Cardiac muscle cell (in vitro differentiated cells and primary cell): Measurements from ENCODE around the gene HOXC5. TPM values are rescaled to one million over a fixed set of nuclear protein-coding genes. Genes with fewer than 3 reads are reported as not detected.

Experiments
- DNase-seq, 2 donors: peaks; one replicate each; pipeline versions ENCODE4 v3.0.0 to v3.0.0-alpha.2; 2010 to 2017; ENCODE audit warnings: low read depth in 1 of 2, low spot score in 1 of 2
- H3K27ac ChIP-seq: fragments of 200-600 bp; sonication (generic); 2 replicates; pipeline ENCODE4 v1.5.1; 2016
- H3K27me3 ChIP-seq: fragments of 200-600 bp; sonication (generic); 2 replicates; pipeline ENCODE4 v1.6.0; 2016; ENCODE audit warnings: control low read depth
- H3K36me3 ChIP-seq: fragments of 200-600 bp; sonication (generic); 2 replicates; pipeline ENCODE4 v1.5.1; 2016; ENCODE audit warnings: control low read depth
- H3K4me1 ChIP-seq: fragments of 200-600 bp; sonication (generic); 2 replicates; pipeline ENCODE4 v1.8.1; 2017; ENCODE audit warnings: low read depth, mild to moderate bottlenecking, mixed run types
- H3K4me3 ChIP-seq: fragments of 200-600 bp; sonication (generic); 2 replicates; pipeline ENCODE4 v1.5.1; 2016; ENCODE audit warnings: mild to moderate bottlenecking
- H3K9me3 ChIP-seq: fragments of 200-600 bp; sonication (generic); 2 replicates; pipeline ENCODE4 v1.5.1; 2017; ENCODE audit warnings: low read depth, mild to moderate bottlenecking, control low read depth
- polyA plus RNA-seq: library from polyadenylated mRNA; unstranded; fragments of >200 nt; fragmentation: Nextera tagmentation; extraction: Ambion mirVana; gene quantifications from 2 replicates; pipeline ENCODE4 v1.2.1, GENCODE V29; 2016
- total RNA-seq: library from RNA; depleted of rRNA; stranded (reverse); fragments of >200 nt; gene quantifications from 2 replicates; pipeline ENCODE4 v1.2.3, GENCODE V29; 2016
- TF ChIP-seq, protein P1 (sequence below): IDR thresholded peaks from 2 replicates; pipeline ENCODE4 v1.5.1; 2012; ENCODE audit warnings: low read depth, mild to moderate bottlenecking, low read length

Gene HOXC5
- total and polyA plus RNA-seq, 2 experiments from 2014 or later = not detected

DNA sequence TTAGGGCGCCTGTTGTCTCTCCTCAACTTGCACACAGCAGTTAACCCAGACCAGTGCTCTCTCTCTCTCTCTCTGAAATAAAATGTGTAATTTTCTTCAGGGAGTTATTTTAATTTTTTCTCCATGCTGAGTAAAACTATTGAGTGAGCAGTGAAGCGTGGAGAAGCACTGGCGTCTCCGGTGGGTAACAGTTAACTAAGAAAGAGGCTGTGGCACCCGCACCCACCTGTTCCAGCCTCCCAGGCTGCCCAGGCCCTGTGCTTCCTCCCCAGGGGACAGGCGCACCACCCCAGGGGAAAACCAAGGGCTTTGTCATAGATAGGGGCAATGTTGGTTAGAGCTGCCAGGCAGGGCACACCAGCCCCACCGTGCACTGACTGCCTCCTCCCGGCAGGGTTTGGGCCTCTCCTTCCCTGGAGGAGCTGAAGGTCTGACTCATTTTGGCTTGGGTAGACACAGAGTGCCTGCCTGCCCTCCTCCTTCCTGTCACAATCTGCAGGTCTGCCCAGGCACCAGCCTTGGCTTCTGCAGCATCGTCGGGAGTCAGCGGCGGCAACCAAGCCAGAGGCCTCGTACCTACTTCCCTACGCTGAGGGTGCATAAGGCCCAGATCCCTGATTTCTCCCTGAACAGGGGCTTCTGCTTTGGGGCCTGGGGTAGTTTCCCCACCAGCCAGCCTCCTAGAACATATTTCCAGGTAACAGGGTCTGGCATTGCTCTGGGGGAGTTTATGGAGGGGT, 3.9 kb downstream of the HOXC5 start:
- peaks cover 4% of the 10 kb centered on the region for H3K4me1 ChIP-seq
- TF ChIP-seq, protein P1, sequence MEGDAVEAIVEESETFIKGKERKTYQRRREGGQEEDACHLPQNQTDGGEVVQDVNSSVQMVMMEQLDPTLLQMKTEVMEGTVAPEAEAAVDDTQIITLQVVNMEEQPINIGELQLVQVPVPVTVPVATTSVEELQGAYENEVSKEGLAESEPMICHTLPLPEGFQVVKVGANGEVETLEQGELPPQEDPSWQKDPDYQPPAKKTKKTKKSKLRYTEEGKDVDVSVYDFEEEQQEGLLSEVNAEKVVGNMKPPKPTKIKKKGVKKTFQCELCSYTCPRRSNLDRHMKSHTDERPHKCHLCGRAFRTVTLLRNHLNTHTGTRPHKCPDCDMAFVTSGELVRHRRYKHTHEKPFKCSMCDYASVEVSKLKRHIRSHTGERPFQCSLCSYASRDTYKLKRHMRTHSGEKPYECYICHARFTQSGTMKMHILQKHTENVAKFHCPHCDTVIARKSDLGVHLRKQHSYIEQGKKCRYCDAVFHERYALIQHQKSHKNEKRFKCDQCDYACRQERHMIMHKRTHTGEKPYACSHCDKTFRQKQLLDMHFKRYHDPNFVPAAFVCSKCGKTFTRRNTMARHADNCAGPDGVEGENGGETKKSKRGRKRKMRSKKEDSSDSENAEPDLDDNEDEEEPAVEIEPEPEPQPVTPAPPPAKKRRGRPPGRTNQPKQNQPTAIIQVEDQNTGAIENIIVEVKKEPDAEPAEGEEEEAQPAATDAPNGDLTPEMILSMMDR = no peak
- no peak overlapping the region for H3K27ac ChIP-seq
- H3K9me3 ChIP-seq = no peaks in the 10 kb centered on the region
- no peak overlapping the region for H3K4me3 ChIP-seq
- no peaks in the 10 kb centered on the region for H3K36me3 ChIP-seq
- no peak for DNase-seq
- peaks cover 100% of the 10 kb centered on the region for H3K27me3 ChIP-seq

DNA sequence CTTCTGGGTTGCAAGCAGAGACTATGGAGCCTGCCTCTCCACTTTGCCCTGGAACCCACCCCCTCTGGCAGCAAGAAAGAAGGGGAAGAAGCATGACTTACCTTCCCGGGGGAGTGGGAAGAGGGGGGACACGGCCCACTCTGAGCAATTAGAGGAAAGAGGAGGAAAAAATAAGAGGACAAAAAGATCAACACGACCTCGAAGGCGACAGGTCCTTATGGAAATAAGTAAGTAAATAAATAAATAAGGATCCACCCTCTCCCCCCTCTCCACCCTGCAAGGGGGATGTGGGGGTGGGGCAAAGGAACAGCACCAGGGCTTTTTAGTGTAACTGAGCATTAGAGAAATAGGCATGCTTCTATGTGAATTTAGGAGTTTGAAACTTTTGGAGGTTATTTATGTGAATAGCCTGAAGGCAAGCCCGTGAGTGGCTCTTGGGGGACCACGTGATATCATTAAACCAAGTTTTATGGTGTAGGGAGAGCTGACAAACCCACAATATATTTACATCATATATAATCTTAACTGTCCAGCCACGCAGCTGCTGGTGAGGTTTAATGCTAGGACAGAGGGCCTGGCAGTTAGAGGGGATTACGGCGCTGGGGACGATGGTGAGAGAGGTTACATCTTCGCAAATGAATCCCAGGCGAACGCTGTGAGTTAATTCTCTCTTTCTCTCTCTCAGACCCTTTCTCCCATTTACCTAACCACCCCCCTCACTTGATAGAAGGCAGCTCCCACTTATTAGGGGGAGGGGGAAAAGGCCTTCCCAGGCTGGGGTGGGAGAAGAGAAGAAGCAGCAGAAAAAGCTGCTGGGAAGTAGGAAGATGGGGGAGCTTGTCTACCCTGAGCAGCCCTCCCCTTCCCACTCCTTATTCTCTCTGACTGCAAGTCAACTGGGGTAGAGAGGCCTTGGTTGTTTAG, 4.8 kb downstream of the HOXC5 start:
- no peak for DNase-seq
- TF ChIP-seq, protein P1 = no peak
- no peak overlapping the region for H3K27ac ChIP-seq
- H3K27me3 ChIP-seq = peaks cover 100% of the 10 kb centered on the region
- H3K4me3 ChIP-seq = no peak overlapping the region
- H3K4me1 ChIP-seq = peaks cover 4% of the 10 kb centered on the region
- H3K36me3 ChIP-seq = no peaks in the 10 kb centered on the region
- H3K9me3 ChIP-seq = no peaks in the 10 kb centered on the region

DNA sequence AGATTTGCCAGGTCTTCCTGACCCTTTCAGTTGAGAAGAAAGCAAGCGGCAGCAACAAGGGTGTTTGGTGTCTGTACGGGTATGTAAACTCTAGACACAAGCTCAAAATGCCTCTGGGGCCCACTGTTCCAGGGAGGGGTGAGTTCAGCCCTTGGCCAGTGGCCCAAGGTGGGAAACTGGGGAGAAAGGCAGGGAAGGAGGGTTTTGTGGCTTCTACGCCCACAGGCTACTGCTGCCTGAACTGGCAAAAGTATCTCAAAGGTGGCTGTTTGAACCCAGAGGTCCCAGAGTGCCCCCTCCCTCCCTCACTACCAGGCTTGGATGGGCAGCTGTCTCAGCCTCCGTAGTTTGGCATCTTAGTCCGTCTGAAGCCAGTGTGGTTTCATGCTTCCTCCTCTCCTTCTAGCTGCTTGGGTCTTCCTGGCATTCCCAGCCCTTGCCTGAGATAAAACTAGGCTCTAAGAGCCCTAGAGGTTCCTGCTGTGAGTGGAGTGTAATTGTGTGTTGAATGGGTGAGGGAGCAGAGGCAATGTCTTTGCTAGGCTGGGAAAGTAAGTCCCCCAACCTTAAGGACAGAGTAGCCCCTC, 5.5 kb downstream of the HOXC5 start:
- no peak overlapping the region for H3K4me3 ChIP-seq
- no peak for DNase-seq
- H3K27ac ChIP-seq = no peak overlapping the region
- peaks cover 100% of the 10 kb centered on the region for H3K27me3 ChIP-seq
- no peaks in the 10 kb centered on the region for H3K9me3 ChIP-seq
- no peaks in the 10 kb centered on the region for H3K36me3 ChIP-seq
- peaks cover 4% of the 10 kb centered on the region for H3K4me1 ChIP-seq
- TF ChIP-seq, protein P1 = no peak

DNA sequence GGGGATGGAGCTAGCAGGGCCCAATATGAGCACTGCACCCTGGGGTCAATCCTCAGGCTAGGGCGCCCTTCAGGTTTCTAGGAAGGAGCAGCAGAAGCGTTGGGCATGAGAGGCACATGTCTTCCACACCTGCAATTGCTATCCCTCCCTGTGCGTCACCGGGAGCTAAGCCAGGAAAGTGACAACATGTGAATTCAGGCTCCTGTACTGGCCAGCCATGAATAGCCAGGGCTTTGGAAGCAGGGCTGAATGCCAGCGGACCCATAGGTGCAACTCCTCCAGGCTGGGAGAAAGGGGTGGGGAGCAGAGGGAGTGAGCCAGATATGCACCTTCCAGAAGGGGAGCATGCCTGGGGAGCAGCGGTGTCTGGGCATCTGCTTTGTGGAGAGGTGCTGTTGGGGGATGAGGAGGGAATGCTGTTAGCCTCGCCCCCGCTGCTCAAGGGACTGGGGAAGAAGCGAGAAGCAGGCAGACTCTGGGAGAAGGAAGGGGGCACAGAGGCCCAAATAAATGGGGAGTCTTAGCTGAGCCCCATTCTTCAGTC, 6.1 kb downstream of the HOXC5 start:
- Histone ChIP-seq H3K36me3 (no peaks in the 10 kb centered on the region), H3K4me1 (no peaks in the 10 kb centered on the region), H3K9me3 (no peaks in the 10 kb centered on the region), H3K27ac (no peak overlapping the region), H3K4me3 (no peak overlapping the region), H3K27me3 (peaks cover 100% of the 10 kb centered on the region)
- TF ChIP-seq, protein P1 = no peak
- DNase-seq = no peak

DNA sequence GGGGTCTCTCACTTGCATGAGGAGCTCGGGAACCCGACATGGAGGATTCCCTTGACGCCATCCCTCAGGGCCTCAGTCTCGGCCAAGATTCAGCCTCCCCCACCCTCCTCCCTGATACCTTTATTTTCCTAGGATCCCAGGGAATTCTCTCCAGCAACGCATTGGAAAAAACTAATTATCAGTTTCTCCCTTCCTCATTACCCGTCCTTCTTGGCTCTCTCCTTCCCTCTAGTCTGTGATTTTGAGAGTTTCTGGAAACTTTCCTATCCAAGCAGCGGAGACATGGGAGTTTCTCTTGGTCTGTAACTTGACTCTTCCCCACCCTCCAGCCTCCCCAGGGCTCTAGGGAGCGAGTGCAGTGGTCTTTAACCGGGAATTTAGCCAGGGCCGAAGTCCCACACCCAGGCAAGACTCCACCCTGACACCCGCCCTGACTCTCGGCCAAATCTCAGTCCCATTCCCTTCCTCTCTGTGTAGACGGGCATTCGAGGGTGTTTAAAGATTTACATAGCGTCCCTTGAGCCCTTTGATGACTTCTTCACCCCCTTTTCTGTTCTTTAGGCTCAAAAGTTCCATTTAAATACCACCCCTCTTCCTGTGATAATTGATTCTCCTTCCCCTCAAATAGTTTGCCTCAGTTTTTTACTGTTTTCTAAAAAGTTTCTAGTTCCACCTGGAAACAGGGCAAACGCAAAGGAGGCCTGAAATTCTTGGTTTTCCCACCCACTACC, 6.7 kb downstream of the HOXC5 start:
- no peaks in the 10 kb centered on the region for H3K36me3 ChIP-seq
- H3K4me3 ChIP-seq = no peak overlapping the region
- TF ChIP-seq, protein P1 = no peak
- H3K9me3 ChIP-seq = no peaks in the 10 kb centered on the region
- DNase-seq = no peak
- H3K4me1 ChIP-seq = no peaks in the 10 kb centered on the region
- peaks cover 100% of the 10 kb centered on the region for H3K27me3 ChIP-seq
- no peak overlapping the region for H3K27ac ChIP-seq
